Hepatocyte (in vitro differentiated cells): Measurements from ENCODE around the gene MTFR2.

Experiments
- EZH2 ChIP-seq: fragments of 200-600 bp; sonication (generic); IDR thresholded peaks from 2 replicates; pipeline ENCODE4 v1.6.1; 2016; ENCODE audit warnings: antibody characterized with exemption, mild to moderate bottlenecking, borderline replicate concordance
- TF ChIP-seq, protein P1 (sequence below): fragments of 200-600 bp; sonication (generic); IDR thresholded peaks from 2 replicates; pipeline ENCODE4 v1.5.1; 2016; ENCODE audit warnings: antibody characterized with exemption, mild to moderate bottlenecking; ENCODE audit not compliant: poor library complexity

DNA sequence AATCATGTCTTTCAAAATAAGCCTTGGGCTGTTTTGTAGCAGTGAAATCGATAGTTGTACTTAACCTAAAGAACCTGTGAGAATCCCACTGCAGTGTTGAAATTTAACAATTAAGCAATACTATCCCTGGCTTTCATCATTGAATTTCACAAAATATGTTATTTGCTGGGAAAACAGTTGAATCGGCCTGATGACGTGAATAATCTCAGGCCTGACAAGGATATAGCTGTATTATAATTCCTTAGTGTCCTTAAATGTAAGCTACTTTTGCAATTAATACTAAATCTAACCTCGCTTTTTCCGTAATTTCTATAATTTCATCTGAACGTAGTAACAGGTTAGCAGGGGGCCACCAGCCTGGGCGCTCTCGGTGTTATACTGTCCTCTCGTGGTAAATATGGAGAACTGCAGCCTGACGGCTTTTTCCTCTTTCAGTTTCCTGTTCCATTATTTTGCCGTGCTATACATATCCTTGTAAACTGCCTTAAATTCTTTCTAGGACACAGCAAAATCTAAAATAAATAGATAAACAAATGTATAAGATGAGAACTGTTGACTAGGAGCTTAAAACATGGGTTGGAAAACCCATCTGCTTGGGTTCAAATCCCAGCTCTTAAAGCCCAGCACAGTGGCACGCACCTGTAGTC lies 24.0 kb downstream of the MTFR2 start:
- TF ChIP-seq, protein P1, sequence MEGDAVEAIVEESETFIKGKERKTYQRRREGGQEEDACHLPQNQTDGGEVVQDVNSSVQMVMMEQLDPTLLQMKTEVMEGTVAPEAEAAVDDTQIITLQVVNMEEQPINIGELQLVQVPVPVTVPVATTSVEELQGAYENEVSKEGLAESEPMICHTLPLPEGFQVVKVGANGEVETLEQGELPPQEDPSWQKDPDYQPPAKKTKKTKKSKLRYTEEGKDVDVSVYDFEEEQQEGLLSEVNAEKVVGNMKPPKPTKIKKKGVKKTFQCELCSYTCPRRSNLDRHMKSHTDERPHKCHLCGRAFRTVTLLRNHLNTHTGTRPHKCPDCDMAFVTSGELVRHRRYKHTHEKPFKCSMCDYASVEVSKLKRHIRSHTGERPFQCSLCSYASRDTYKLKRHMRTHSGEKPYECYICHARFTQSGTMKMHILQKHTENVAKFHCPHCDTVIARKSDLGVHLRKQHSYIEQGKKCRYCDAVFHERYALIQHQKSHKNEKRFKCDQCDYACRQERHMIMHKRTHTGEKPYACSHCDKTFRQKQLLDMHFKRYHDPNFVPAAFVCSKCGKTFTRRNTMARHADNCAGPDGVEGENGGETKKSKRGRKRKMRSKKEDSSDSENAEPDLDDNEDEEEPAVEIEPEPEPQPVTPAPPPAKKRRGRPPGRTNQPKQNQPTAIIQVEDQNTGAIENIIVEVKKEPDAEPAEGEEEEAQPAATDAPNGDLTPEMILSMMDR, result peak; percentile 99
- no peak for TF ChIP-seq EZH2
